PC-9 (cell line): ENCODE data around the gene DIP2C. TPM values are rescaled to one million over a fixed set of nuclear protein-coding genes. Genes with fewer than 3 reads are reported as not detected.

Experiments
- BruUV-seq: library from RNA; stranded (reverse); fragments of 400-500 nt; replicated peaks from 2 replicates; lab custom pipeline; 2021; lab: Mats Ljungman, UMichigan
- CTCF ChIA-PET: fragments of 300-600 bp; sonication (Branson Sonifier 250); formaldehyde crosslinking; loops from one replicate; lab custom pipeline; 2022; ENCODE audit warnings: antibody characterized with exemption; lab: Charles Lee
- POLR2A ChIA-PET: fragments of 300-600 bp; sonication (Branson Sonifier 250); formaldehyde crosslinking; loops from one replicate; lab custom pipeline; 2022; ENCODE audit warnings: antibody characterized with exemption; ENCODE audit not compliant: unreplicated experiment; lab: Charles Lee
- DNase-seq, 2 experiments: peaks; one replicate each; pipeline versions ENCODE4 v3.0.0 to v3.0.0-alpha.2; 2015 to 2022; ENCODE audit warnings: mixed read lengths in 1 of 2
- H2AFZ ChIP-seq: fragments of 200-600 bp; sonication (generic); 2 replicates; pipeline ENCODE4 v1.8.1; 2017; ENCODE audit warnings: antibody characterized with exemption
- H3F3A ChIP-seq: fragments of 200-600 bp; sonication (generic); 2 replicates; pipeline ENCODE4 v1.8.1; 2017; ENCODE audit warnings: antibody characterized with exemption, mild to moderate bottlenecking, low read depth; ENCODE audit not compliant: insufficient read depth
- H3K27ac ChIP-seq: fragments of 200-600 bp; sonication (generic); 2 replicates; pipeline ENCODE4 v1.6.1; 2016; ENCODE audit warnings: mixed run types
- H3K27me3 ChIP-seq: fragments of 200-600 bp; sonication (generic); 2 replicates; pipeline ENCODE4 v1.6.1; 2016; ENCODE audit warnings: low read depth, mixed run types; ENCODE audit not compliant: insufficient read depth
- H3K36me3 ChIP-seq: fragments of 200-600 bp; sonication (generic); 2 replicates; pipeline ENCODE4 v1.6.1; 2016; ENCODE audit warnings: low read depth, mixed run types
- H3K4me1 ChIP-seq: fragments of 200-600 bp; sonication (generic); replicated peaks from 2 replicates; pipeline ENCODE4 v1.6.1; 2016; ENCODE audit warnings: mixed run types; ENCODE audit not compliant: insufficient read depth
- H3K4me2 ChIP-seq: fragments of 200-600 bp; sonication (generic); 2 replicates; pipeline ENCODE4 v1.6.1; 2017; ENCODE audit warnings: mixed run types
- H3K4me3 ChIP-seq: fragments of 200-600 bp; sonication (generic); 2 replicates; pipeline ENCODE4 v1.6.1; 2016; ENCODE audit warnings: mixed run types
- H3K79me2 ChIP-seq: fragments of 200-600 bp; sonication (generic); 2 replicates; pipeline ENCODE4 v1.6.1; 2017; ENCODE audit warnings: low read depth, mixed run types
- H3K9me2 ChIP-seq: fragments of 200-600 bp; sonication (generic); 2 replicates; pipeline ENCODE4 v1.8.1; 2017; ENCODE audit warnings: mild to moderate bottlenecking; ENCODE audit not compliant: insufficient read depth
- H3K9me3 ChIP-seq: fragments of 200-600 bp; sonication (generic); 2 replicates; pipeline ENCODE4 v1.8.1; 2016; ENCODE audit warnings: low read depth; ENCODE audit not compliant: insufficient read depth
- H4K20me1 ChIP-seq: fragments of 200-600 bp; sonication (generic); 2 replicates; pipeline ENCODE4 v1.8.1; 2017; ENCODE audit not compliant: insufficient read depth
- EZH2 ChIP-seq: fragments of 200-600 bp; sonication (generic); IDR thresholded peaks from 2 replicates; pipeline ENCODE4 v1.8.0; 2017; ENCODE audit warnings: antibody characterized with exemption, low read depth
- intact Hi-C: fragments of 100-400 bp; cut with micrococcal nuclease; formaldehyde crosslinking; loops from one replicate; pipeline ENCODE4 v1.10.0; 2022; ENCODE audit not compliant: unreplicated experiment
- total RNA-seq: library from RNA; stranded (reverse); gene quantifications from 2 replicates; pipeline ENCODE4 v1.2.3, GENCODE V29; 2021
- TF ChIP-seq, protein P1 (sequence below): fragments of 200-600 bp; sonication (generic); conservative IDR thresholded peaks from 2 replicates; pipeline ENCODE4 v1.6.1; 2017; ENCODE audit warnings: mixed run types, antibody characterized with exemption, mild to moderate bottlenecking, moderate library complexity

Gene DIP2C
- total RNA-seq, 1 experiment from 2014 or later, result 0.83 TPM

DNA sequence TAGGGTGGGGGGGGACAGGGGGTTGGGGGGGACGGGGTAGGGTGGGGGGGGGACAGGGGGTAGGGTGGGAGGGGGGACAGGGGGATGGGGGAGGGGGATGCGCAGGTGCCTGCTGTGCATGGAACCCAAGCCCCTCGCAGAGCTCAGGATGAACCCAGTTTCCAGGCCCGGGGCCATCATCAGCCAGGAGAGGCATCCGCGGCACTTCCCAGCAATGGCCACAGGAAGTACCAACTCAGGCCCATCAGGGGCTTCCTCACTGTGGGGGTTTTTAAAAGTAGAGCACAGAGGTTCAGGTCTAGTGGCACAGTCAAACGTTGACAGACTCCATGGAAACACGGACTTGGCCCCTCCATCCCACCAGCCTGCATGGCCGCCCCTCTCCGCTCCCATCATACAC is 172.7 kb downstream of the DIP2C start:
- Histone ChIP-seq H3K79me2 (no peaks in the 10 kb centered on the region), H3K9me3 (no peaks in the 10 kb centered on the region), H4K20me1 (no peaks in the 10 kb centered on the region), H3K4me1 (no peaks in the 10 kb centered on the region), H3K27me3 (peaks cover 32% of the 10 kb centered on the region), H3K9me2 (no peaks in the 10 kb centered on the region), H3K4me3 (no peak overlapping the region), H3K4me2 (no peak overlapping the region), H3K27ac (no peak overlapping the region), H3F3A (no peaks in the 10 kb centered on the region), H2AFZ (no peak overlapping the region), H3K36me3 (no peaks in the 10 kb centered on the region)
- POLR2A ChIA-PET, result no interaction called here
- intact Hi-C loops, result no loop called here
- no peak for DNase-seq
- TF ChIP-seq, protein P1, sequence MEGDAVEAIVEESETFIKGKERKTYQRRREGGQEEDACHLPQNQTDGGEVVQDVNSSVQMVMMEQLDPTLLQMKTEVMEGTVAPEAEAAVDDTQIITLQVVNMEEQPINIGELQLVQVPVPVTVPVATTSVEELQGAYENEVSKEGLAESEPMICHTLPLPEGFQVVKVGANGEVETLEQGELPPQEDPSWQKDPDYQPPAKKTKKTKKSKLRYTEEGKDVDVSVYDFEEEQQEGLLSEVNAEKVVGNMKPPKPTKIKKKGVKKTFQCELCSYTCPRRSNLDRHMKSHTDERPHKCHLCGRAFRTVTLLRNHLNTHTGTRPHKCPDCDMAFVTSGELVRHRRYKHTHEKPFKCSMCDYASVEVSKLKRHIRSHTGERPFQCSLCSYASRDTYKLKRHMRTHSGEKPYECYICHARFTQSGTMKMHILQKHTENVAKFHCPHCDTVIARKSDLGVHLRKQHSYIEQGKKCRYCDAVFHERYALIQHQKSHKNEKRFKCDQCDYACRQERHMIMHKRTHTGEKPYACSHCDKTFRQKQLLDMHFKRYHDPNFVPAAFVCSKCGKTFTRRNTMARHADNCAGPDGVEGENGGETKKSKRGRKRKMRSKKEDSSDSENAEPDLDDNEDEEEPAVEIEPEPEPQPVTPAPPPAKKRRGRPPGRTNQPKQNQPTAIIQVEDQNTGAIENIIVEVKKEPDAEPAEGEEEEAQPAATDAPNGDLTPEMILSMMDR, result no peak
- no peak for TF ChIP-seq EZH2
- CTCF ChIA-PET, result no interaction called here
- BruUV-seq, result no TSS peak

DNA sequence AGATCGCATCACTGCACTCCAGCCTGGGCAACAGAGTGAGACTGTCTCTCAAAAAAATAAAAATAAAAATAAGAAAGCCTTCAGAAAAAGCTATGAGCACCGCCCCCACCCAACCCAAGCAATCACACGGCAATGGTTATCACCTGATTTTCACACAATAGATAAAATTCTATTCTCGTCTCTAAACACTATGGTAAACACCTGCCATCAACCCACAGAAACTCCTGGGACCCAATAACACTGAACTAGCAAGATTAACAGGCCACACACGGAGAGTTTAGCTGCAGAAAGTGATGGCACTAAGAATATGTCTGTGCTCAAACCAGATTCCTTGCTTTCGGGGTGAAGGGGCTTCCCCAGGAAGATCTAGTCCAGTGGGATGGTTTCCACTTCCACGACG is 173.8 kb downstream of the DIP2C start:
- CTCF ChIA-PET, result no interaction called here
- Histone ChIP-seq H3K27ac (no peak overlapping the region), H4K20me1 (no peaks in the 10 kb centered on the region), H3K79me2 (no peaks in the 10 kb centered on the region), H3F3A (no peaks in the 10 kb centered on the region), H3K4me1 (no peaks in the 10 kb centered on the region), H3K9me3 (no peaks in the 10 kb centered on the region), H2AFZ (no peak overlapping the region), H3K27me3 (peaks cover 22% of the 10 kb centered on the region), H3K9me2 (no peaks in the 10 kb centered on the region), H3K36me3 (no peaks in the 10 kb centered on the region), H3K4me3 (no peak overlapping the region), H3K4me2 (no peak overlapping the region)
- TF ChIP-seq EZH2, result no peak
- TF ChIP-seq, protein P1, result no peak
- BruUV-seq, result no TSS peak
- POLR2A ChIA-PET, result no interaction called here
- DNase-seq, result no peak
- intact Hi-C loops, result no loop called here

DNA sequence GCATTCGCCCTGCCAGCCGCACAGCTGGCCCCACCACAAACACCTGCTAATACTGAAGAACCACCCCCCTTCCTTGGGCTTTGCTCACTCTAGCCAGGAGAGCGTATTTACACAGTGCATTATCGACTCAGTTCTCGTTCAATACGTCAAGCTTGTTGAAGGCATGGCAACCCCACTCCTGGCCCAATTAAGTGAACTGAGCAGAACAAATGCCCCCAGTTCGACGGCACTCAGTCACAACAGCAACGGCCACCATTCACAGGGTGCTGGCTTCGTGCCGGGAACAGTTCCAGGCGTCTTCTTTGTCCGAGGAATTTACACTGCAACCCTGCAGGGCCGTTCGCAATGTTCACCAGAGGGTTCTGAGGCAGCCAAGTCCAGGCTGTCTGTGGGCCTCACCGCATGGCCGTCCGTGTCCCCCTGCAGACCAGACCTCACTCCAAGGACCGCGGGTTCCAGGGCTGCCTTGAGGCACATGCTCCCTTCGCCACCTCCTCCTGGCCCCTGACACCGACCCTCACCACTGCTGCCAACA is 175.3 kb downstream of the DIP2C start:
- peaks cover 21% of the 10 kb centered on the region for H3K27me3 ChIP-seq
- H3F3A ChIP-seq, result no peaks in the 10 kb centered on the region
- no peak overlapping the region for H3K4me3 ChIP-seq
- no peak overlapping the region for H3K4me2 ChIP-seq
- no peak for DNase-seq
- H4K20me1 ChIP-seq, result no peaks in the 10 kb centered on the region
- no peak overlapping the region for H2AFZ ChIP-seq
- H3K79me2 ChIP-seq, result no peaks in the 10 kb centered on the region
- no TSS peak for BruUV-seq
- no peaks in the 10 kb centered on the region for H3K9me2 ChIP-seq
- no peaks in the 10 kb centered on the region for H3K4me1 ChIP-seq
- intact Hi-C loops, result loop anchor here (5.0 kb wide), 2 partner anchors 178 to 337 kb away; no protein-coding TSS in a partner anchor
- TF ChIP-seq, protein P1, result no peak
- TF ChIP-seq EZH2, result no peak
- ChIA-PET CTCF (interaction anchor here (0.6 kb wide), 1 partner anchor 290 kb away, joined by 7 read pairs; no protein-coding TSS in a partner anchor), POLR2A (no interaction called here)
- no peaks in the 10 kb centered on the region for H3K36me3 ChIP-seq
- no peaks in the 10 kb centered on the region for H3K9me3 ChIP-seq
- no peak overlapping the region for H3K27ac ChIP-seq
